NCI-H146 (cell line): ENCODE results near the gene POLR3F.
A peak's percentile ranks its signal among the peaks of the same experiment; 100 is the strongest.
"Not testable (repeated sequence)": the region's sequence is repeated elsewhere in the genome, so short reads cannot be mapped to it uniquely, and the experiment has no call there.

Experiments
- DNase-seq: peaks from one replicate; lab custom pipeline; 2025; lab: John Stamatoyannopoulos, UW

The POLR3F gene, protein sequence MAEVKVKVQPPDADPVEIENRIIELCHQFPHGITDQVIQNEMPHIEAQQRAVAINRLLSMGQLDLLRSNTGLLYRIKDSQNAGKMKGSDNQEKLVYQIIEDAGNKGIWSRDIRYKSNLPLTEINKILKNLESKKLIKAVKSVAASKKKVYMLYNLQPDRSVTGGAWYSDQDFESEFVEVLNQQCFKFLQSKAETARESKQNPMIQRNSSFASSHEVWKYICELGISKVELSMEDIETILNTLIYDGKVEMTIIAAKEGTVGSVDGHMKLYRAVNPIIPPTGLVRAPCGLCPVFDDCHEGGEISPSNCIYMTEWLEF

DNA sequence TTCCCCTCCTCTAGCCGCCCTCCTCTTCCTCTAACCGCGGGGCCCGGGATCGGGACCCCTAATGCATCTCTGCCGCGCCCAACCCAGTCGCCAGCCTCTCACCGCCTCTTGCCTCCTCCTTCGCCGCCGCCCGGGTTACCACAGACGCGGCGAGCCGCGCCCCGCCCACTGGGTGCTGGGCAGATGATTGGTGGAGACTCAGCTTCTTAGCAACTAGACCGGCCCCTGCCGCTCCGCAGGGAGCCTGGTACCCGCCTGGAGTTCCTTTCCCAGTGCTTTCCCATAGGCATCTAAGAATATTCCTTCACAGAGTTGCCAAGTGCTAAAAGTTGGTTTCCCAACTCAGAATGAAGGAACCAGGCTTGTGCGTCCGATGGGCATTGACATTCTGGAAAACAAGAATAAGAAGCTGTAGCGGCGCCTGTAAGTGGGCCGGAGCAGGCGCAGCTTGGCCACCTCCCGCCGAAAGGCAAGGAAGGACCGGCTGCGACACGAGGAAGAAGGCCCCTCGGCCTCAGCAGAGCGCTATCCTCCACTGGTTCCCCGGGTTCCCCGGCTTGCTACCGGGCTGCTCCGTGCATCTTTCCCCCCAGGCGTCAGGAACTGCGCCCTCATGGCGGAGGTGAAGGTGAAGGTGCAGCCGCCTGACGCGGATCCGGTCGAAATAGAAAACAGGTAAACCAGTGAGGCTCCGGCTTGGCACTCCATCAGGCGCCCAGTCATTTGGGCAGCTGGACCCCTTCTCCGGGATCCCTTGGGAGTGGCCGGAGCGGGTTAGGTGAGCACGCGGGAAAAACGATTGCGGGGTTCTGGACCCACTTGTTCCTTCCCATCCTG lies at the start of gene POLR3F, which contains the start of gene DZANK1:
Gene POLR3F (plus strand): TSS at position 497 of the 837 bp plus-strand sequence. CDS start 117 bp downstream, at position 614.
Gene DZANK1 (minus strand): TSS at position 137 of the 837 bp plus-strand sequence. CDS start 1,672 bp downstream, outside the sequence.
- DNase-seq = peak; percentile 99

DNA sequence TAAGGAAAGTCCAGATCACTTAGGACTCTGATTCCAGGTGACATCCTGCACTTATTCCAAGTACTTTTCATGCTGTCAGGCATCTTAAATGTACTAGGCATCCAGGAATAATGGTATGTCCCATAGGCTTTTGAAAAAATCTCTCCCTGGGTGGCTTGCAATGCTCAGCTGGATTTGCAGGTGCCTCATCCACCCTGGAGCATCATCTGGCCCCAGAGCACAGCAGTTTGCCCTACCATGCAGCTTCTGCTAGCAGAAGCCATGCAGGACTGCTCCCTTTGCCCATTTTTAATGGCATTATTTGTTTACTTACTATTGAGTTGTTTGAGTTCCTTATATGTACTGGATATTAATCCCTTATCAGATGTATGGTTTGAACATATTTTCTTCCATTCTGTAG lies 45.6 kb upstream of the POLR3F start:
- peak; percentile 95 for DNase-seq

DNA sequence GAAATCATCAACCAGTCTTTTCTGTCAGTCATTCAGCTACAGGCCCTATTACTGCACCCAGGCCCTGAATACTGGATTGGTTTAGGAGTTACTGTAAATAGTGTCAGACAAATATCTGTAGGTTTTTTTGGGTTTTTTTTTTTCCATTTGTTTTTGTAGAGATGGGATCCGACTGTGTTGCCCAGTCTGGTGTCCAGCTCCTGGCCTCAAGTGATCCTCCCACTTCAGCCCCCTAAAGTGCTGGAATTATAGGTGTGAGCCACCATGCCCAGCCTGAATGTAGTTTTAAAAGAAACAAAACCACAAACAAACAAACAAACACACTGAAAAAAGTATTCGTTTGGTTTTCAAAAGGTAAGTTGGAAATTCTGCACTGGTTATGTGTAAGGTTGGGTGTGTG lies 40.0 kb upstream of the POLR3F start:
- no peak for DNase-seq

DNA sequence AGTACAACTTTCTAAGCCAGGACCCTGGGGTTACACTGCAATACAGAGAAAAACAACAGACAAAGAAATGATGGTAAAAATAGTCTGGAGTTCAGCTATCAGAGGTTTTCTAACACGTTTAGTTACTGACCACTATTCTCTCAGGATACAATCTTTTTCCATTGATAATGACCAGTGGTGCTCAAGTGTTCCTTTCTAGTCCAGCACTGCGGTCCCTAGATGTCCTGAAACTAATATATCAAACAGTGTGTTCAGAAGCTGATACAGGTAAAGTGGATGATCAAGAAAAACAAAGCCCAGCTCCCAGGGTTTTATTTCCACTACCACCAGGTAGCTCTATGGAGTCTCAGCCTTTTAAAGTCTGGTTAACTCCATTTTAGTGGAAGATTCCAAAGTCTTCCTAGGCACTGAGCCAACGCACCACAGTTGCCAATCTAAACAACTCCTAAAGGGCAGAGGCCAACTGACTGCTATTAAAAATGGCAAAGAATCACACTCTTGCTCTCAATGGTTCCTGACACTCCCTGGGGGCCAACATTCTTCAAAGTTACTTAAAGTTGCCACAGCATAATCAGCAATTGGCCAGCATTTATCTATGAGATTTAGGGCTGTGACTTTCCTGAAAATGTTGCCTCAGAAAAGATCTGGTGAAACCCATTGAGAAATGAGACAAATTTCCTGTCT lies 38.6 kb upstream of the POLR3F start:
- no peak for DNase-seq

DNA sequence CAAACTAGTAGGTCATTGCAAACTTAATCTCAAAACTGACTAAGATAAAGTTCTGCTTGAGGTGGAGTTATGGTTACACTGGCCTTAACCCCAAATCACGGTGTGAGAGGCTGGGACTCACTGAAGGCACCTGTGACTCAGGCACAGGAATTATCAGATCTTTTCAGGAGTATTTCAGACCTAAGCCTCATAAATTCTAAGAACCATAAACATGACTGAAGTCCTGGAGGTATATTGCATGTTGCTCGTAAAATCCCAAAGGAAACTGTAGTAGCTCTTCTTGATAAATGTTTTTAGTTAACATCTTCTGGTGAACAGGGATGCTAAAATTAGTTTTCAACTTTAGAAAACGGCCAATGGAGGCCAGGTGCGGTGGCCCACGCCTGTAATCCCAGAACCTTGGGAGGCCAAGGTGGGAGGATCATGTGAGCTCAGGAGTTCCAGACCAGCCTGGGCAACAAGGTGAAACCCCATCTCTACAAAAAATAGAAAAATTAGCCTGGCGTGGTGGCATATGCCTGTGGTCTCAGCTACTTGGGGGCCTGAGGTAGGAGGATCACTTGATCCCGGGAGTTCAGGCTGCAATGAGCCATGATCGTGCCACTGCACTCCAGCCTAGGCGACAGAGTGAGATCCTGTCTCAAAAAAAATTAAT lies 36.9 kb upstream of the POLR3F start:
- no peak for DNase-seq

DNA sequence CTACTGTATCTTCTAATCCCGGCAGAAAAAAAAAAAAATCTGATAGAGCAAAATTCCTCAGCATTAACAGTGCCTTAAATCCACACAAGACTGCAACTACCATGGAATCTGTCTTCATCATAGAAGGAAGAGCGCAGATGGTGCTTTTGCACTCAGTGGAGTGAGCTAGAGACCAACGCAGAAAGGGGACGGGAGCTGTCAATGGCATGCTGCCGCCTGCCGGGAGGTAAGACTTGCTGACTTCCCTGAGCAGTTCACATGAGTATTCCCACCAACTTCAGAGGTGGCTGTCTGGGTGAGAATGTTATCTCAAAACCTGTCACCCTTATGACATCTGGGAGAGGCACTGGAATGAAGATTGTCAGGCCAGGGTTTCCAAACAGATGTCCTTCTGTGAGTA lies 36.0 kb upstream of the POLR3F start:
- no peak for DNase-seq

DNA sequence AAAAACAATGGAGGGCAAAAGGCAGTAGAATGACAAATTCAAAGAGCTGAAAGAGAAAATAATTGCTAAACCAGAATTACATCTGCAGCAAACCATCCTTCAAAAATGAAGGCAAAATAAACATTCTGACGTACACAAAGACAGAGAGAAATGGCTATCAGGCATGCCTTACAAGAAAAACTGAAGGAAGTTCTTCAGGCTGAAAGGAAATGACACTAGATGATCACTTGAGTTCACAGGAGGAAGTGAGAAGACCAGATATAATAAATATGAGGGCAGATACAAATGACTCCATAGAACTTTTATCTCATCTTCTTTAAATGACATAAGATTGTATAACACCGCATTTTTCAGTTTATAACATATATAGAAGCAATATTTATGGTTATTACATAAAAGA lies 30.3 kb upstream of the POLR3F start:
- no peak for DNase-seq

DNA sequence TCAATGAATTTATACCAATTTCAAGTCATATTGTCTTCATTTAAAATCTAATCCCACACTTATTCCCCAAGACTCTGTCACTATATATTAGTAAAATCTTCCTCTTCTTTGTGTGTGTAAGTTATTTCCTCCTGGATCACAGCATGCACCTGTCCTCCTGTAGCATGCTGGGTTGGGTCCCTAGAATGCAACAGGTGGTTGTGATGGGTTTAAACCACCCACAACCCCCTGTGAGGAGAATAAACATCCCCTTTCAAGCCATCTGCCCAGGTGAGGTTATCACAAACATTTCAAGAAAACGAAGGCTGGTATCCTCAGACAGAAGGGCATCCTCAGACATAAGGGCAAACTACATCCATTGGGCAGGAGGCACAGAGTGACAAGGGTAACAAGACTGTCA lies 26.8 kb upstream of the POLR3F start:
- peak; percentile 95 for DNase-seq

DNA sequence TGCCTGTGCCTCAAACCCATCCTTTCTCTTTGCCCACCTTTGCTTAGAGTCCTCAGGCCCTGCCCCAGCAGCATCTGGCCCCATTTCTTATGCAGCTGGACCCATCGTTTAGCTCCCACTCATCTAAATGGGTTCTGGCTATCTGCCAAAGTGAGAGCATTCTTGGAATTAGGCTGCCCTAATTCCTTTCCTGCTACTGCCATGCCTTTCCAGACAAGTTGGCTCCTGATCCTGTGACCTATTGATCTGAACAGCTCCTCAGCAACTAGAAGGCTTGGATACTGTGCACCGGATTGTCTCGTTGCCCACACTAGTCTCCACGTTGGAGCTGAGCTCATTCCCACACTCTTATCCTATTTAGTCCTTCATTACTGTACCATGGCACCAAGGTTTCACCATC lies 23.3 kb upstream of the POLR3F start:
- DNase-seq = peak; percentile 79

DNA sequence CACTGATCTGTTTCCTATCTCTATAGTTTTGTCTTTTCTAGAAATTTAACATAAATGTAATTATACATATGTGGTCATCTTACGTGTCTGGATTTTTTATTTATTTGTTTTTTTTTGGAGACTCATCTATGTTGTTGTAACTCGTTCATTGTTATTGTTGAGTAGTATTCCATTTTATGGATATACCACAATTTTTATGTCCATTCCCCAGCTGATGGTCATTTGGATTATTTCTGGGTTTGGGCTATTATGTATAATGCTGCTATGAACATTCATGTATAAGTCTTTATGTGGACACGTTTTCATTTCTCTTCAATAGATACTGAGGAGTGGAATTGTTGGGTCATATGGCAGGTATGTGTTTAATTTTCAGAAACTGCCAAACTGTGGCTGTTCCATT lies 10.6 kb upstream of the POLR3F start:
- no peak for DNase-seq

DNA sequence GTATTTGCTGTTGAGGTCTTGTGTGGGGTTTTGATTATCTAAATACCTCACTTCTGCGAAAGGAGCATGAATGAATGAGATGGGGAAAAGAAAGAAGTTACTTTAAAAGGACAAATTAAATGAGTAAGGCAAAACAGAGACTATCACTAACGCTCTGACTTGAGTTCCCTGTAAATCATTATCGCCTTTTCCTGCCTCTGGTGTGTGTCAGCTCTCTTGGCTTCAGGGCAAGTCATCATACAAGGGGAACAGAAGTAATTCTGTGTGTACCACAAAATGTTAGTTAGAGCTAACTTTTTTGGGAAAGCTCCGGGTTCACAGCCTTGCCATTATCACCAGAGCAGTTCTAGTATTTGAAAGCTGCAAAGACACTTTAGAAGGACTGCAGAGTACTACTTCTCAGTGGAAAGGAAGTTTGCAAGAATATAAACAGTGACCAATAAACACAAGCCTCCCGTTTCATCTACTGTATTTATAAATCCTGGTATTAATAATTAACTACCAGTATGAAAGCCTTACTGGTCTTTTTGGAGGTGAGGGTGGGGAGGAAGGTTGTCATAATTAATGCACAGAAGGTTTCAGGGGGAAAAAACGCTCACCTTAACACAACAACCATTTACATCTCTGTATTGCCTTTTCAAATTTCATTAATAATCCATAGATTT lies 1.5 kb upstream of the POLR3F start:
- DNase-seq = no peak

DNA sequence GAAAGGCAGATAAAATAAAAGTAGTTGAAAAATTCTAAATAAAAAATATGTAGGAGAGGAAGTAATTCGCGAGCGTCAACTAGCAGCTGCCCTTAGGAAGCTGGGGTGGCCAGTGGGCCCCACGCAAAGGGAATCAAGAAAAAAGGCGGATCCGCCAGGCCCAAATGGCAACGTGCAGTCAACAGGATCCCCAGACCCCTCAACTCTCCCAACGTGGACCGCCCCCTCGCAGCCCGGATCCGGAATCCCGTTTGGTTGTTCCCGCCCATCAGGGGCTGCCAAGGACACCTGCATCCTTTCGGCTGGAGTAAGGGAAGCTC lies 656 bp upstream of the POLR3F start:
- no peak for DNase-seq

DNA sequence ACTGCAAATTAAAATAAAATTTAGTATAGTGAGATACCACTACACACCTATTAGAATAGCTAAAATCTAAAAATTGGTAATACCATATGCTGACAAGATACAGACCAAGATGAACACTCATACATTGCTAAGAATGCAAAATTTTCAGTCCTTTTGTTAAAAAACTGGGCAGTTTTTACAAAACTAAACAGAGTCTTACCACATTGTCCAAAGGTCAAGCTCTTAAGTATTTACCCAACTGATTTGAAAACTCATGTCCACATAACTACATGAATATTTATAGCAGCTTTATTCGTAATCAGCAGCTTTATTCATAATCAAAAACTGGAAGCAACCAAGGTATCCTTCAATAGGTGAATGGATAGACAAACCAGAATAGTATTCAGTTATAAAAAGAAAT lies 10.0 kb downstream of the POLR3F start:
- no peak for DNase-seq

DNA sequence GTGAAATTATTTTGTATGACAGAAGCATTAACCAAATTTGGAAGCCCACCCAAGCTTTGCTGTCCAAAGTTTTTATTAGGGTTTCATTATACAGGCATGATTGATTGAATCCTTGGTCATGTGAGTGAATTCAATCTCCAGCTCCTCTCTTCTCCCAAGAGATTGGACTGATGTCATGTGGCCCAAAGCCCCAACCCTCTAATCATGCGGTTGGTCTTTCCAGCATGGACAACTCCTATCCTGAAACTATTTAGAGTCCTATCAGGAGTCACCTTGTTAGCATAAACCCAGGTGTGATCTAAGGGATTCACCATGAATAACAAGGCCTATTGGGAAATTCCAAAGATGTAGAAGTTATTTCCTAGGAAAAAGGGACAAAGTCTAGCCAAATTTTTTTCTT lies 10.6 kb downstream of the POLR3F start:
- DNase-seq = no peak

DNA sequence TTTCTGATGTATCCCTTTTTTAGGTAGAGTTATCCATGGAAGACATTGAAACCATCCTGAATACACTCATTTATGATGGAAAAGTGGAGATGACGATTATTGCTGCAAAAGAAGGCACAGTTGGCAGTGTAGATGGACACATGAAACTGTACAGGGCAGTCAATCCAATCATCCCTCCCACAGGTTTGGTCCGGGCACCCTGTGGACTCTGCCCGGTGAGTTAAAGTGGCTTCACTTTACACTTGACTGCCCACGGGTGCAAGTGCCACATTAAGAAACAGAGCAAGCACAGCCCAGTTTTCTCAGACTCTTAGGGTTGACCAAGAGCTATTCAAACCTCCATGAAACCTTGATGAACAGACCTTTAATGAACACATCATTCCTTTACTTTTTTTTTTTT lies 14.4 kb downstream of the POLR3F start:
- DNase-seq = no peak

DNA sequence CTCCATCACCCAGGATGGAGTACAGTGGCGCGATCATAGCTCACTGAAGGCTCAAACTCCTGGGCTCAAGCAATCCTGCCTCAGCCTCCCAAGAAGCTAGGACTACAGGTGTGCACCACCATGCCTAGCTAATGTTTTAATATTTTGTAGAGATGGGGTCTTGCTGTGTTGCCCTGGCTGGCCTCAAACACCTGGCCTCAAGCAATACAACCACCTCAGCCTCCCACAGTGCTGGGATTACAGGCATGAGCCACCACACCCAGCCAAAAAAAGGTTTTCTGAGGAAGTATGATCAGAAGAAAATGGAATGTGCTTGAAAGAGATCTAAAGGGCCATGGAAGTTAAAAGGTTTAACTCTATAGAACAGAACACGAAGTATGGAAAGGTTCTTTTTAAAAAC lies 21.1 kb downstream of the POLR3F start:
- no peak for DNase-seq

DNA sequence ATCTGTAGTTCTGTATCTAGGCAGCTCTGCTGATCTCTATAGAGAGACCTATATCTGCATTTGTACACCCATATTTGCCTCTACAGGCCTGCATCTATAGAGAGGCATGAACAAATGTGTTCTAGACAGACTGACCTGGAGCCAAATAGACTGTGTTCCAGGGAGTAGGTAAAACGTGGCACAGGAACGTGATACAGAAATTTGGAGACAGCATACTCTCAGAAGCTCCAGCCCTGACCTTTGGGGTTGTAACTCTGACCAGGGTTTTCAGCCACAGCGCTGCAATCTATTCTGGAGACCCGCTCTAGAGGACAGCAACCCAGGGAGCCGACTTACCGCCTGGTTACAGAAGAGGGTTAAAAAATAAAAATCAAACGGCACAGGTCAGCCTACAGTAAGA lies 28.9 kb downstream of the POLR3F start:
- DNase-seq = peak; percentile 16

DNA sequence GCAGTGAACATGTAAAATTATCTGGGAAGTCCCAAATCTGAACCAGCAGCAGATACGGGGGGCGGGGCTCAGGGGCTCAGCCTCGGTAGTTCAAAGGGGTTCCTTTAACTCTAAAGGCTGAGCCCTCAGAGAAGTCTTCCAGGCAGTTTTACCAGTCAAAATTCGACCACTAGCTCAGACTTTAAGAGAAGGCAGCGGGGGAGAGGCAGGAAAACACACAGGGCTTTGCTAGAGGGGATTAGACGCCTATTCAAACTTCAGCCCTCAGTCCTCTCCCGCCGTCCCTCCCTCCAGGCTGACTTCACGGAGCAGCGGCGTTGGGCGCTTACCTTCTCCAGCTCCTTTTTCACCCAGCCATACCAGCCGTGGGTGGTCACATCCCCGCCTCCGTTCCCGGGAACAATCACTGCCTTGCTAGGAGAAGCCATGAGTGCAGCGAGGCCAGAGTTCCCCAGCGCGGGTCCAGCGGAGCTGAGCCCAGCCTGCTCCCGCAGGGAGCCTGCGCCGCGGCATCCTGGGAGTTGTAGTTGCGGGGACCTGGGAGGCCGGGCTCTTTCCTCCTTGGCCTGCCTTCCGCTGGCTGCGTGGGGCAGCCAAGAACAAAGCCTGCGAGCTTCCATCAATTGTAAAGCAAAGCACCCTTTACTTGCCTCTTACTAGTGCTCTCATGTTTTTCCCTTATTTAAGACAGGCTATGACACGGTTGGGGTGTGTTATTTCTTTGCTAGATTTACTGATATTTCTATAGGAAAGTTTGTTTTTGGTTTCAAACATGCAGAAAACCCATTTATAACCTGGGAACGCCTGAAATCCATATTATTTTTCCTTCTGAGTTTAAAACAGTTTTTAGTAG lies 29.8 kb downstream of the POLR3F start, which contains the start of gene RBBP9:
Gene RBBP9 (minus strand): TSS at position 486 of the 853 bp plus-strand sequence. CDS start 58 bp downstream, at position 428.
- peak; percentile 93 for DNase-seq

DNA sequence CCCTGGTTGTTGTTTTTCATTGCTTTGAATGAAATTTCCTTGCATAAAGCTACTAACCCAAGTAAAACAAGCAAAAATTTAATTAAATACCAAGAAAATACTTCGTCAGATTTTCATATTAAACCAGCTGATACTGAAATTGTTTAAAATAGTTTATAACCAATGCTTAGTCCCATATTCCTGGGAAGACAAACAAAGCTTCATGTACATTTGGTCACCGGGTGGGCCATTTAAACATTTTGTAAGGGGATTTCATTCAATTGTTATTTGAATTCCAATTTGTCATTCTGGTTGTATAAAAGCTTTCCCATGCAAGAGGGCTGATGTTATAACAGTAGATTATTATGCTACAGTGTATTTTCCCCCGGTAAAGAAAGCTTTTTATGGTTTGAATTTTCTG lies 30.4 kb downstream of the POLR3F start:
- no peak for DNase-seq

DNA sequence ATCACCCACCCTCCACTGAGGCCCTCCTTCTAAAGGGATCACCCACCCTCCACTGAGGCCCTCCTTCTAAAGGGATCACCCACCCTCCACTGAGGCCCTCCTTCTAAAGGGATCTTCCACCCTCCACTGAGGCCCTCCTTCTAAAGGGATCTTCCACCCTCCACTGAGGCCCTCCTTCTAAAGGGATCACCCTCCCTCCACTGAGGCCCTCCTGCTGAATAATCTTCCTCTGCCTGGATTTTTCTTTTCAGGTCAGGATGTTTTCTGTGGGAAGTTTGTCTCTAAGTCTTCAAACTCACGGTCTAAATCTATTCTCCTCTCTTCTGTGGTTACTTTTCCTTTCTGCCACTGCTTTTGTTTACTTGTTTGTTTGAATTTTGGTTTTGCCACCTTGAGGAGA lies 34.5 kb downstream of the POLR3F start:
- not testable (repeated sequence) for DNase-seq
